Activated effector memory CD4-positive, alpha-beta T cell treated with Interleukin-2 at 50 U/mL for 16 hours (primary cell): Measurements from ENCODE around the gene DNTTIP2.
A peak's percentile ranks its signal among the peaks of the same experiment; 100 is the strongest.
"Not testable (repeated sequence)": the region's sequence is repeated elsewhere in the genome, so short reads cannot be mapped to it uniquely, and the experiment has no call there.

ENCODE experiments used
- DNase-seq: peaks from one replicate; pipeline ENCODE4 v3.0.0-alpha.2; 2020

The DNTTIP2 gene

GRCh38 chr1:93876244-93876643, 2.8 kb downstream of the DNTTIP2 start:
- no peak for DNase-seq

GRCh38 chr1:93874025-93874651, 4.9 kb downstream of the DNTTIP2 start:
- DNase-seq: no peak

GRCh38 chr1:93871366-93871765, 7.6 kb downstream of the DNTTIP2 start:
- DNase-seq: no peak

- no peak for DNase-seq
Measured at GRCh38 chr1:93869653-93870052, 9.4 kb downstream of the DNTTIP2 start.

- DNase-seq: not testable (repeated sequence)
Measured at GRCh38 chr1:93868492-93868891, 10.5 kb downstream of the DNTTIP2 start.

GRCh38 chr1:93865253-93865652, 13.8 kb downstream of the DNTTIP2 start:
- DNase-seq: no peak

- no peak for DNase-seq
Measured at GRCh38 chr1:93864175-93864574, 14.8 kb downstream of the DNTTIP2 start.

GRCh38 chr1:93857653-93858052, 21.4 kb downstream of the DNTTIP2 start:
- DNase-seq: not testable (repeated sequence)

GRCh38 chr1:93855983-93856382, 23.0 kb downstream of the DNTTIP2 start:
- DNase-seq: peak; percentile 26

GRCh38 chr1:93853940-93854339, 25.1 kb downstream of the DNTTIP2 start:
- no peak for DNase-seq

GRCh38 chr1:93851878-93852277, 27.1 kb downstream of the DNTTIP2 start:
- DNase-seq: no peak

GRCh38 chr1:93851327-93851712, 27.7 kb downstream of the DNTTIP2 start:
- no peak for DNase-seq

- DNase-seq: peak; percentile 49
Measured at GRCh38 chr1:93850687-93851326, 28.2 kb downstream of the DNTTIP2 start.

GRCh38 chr1:93848350-93848883, 30.6 kb downstream of the DNTTIP2 start:
- no peak for DNase-seq

GRCh38 chr1:93847811-93848288, 31.2 kb downstream of the DNTTIP2 start:
- peak; percentile 65 for DNase-seq

- peak; percentile 85 for DNase-seq
Measured at GRCh38 chr1:93846992-93847810, 31.8 kb downstream of the DNTTIP2 start.

- DNase-seq: peak; percentile 82
Measured at GRCh38 chr1:93846206-93846991, 32.6 kb downstream of the DNTTIP2 start.

- no peak for DNase-seq
Measured at GRCh38 chr1:93845538-93846205, 33.3 kb downstream of the DNTTIP2 start.

- no peak for DNase-seq
Measured at GRCh38 chr1:93844262-93845045, 34.6 kb downstream of the DNTTIP2 start.

- no peak for DNase-seq
Measured at GRCh38 chr1:93842750-93843500, 36.1 kb downstream of the DNTTIP2 start.
